Testis (tissue), 3 donors: ENCODE results near the gene SYTL1. TPM values are rescaled to one million over a fixed set of nuclear protein-coding genes. Genes with fewer than 3 reads are reported as not detected.

Experiments used
- DNase-seq: peaks from one replicate; pipeline ENCODE4 v3.0.0-alpha.2; 2019
- H3K27ac ChIP-seq, 2 donors: fragments of 200-600 bp; sonication (generic); one replicate each; pipeline ENCODE4 v1.5.1; 2019
- H3K27me3 ChIP-seq: fragments of 200-600 bp; sonication (generic); one replicate; pipeline ENCODE4 v1.5.1; 2019
- H3K36me3 ChIP-seq: fragments of 200-600 bp; sonication (generic); one replicate; pipeline ENCODE4 v1.5.1; 2017; ENCODE audit warnings: low read depth; ENCODE audit errors: missing control alignments
- H3K4me1 ChIP-seq: fragments of 200-600 bp; sonication (generic); one replicate; pipeline ENCODE4 v1.5.1; 2019
- H3K4me3 ChIP-seq, 2 donors: fragments of 200-600 bp; sonication (generic); one replicate each; pipeline ENCODE4 v1.5.1; 2017 to 2019
- H3K9me3 ChIP-seq: fragments of 200-600 bp; sonication (generic); one replicate; pipeline ENCODE4 v1.5.1; 2017
- CTCF ChIP-seq, 3 experiments: fragments of 450-650 bp in 2 of 3; fragments of 200-600 bp in 1 of 3; sonication (generic) in 1 of 3; IDR thresholded peaks; one replicate each; pipeline ENCODE4 v1.5.1; 2016 to 2019; ENCODE audit warnings: antibody characterized with exemption in 3 of 3, mild to moderate bottlenecking in 2 of 3, moderate library complexity in 1 of 3
- POLR2A ChIP-seq: fragments of 450-650 bp; IDR thresholded peaks from one replicate; pipeline ENCODE4 v1.6.1; 2017; ENCODE audit warnings: antibody characterized with exemption, mild to moderate bottlenecking, moderate library complexity
- WGBS, 2 donors: methylation state at CpG; one replicate each; pipeline ENCODE4 v1.1.5; 2018; 5-methylcytosine and 5-hydroxymethylcytosine counted together
- intact Hi-C: fragments of 100-400 bp; cut with DNase I; formaldehyde crosslinking; loops from one replicate; pipeline ENCODE4 v1.15.1; 2023; ENCODE audit warnings: low total_unique reads
- polyA plus RNA-seq: library from polyadenylated mRNA; stranded (reverse); fragments of 350-450 nt; fragmentation: Illumina TruSeq; extraction: RNeasy Lipid Tissue Mini Kit (QIAGEN cat#74804); gene quantifications from one replicate; pipeline ENCODE4 v1.2.3, GENCODE V29; 2014; ENCODE audit warnings: low read depth, low replicate concordance; ENCODE audit not compliant: insufficient read depth
- total RNA-seq, 2 donors: library from RNA; depleted of rRNA; stranded (reverse); fragments of >200 nt; gene quantifications; one replicate each; pipeline ENCODE4 v1.2.3, GENCODE V29; 2016

Gene SYTL1
- total and polyA plus RNA-seq, 3 donors from 2014 or later = 2.3 to 6.0 (median 5.4) TPM

DNA sequence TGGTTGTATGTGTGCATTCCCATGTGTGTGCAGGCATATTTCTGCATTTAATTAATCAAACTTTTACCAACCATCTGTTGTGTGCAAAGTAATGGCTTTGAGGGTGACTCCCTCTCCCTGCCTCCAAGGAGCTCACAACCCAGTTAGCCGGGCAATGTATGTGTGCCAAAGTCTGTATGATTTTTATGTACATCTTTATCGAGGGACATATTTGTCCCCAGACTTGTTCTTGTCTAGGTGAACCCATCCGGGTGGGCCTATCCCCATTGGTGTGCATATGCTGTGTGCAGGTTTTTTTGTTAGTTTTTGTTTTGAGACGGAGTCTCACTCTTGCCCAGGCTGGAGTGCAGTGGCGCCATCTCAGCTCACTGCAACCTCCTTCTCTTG lies 1.8 kb downstream of the SYTL1 start:
- no peak for DNase-seq
- intact Hi-C loops = no loop called here
- Histone ChIP-seq H3K9me3 (no peaks in the 10 kb centered on the region), H3K4me3 (no peak overlapping the region), H3K4me1 (peaks cover 5% of the 10 kb centered on the region), H3K36me3 (no peaks in the 10 kb centered on the region), H3K27me3 (no peaks in the 10 kb centered on the region), H3K27ac (no peak overlapping the region)
- no peak for TF ChIP-seq POLR2A
- TF ChIP-seq CTCF (IDR thresholded peaks at IDR 0.05) = no peak
- 80 to 83% methylated on average over 5 of the region's 5 CpGs for WGBS, 2 donors

DNA sequence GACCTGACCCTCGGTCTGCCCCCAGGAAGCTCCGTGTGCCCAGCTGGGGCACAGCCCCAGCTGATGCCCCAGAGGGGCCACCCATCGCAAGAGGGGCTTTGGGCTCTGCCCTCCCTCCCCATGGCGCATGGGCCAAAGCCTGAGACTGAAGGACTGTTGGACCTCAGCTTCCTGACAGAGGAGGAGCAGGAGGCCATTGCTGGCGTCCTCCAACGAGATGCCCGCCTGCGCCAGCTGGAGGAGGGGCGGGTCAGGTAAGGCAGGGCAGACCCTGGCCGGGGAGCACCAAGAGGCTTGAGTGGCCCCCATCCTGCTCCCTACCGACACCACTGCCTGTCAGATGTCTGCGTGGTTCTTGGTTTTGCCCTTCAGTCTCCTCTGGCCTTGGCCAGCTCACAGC lies 3.5 kb downstream of the SYTL1 start:
- peaks cover 13% of the 10 kb centered on the region for H3K4me1 ChIP-seq
- 87 to 96% methylated on average over 7 to 12 of the region's 12 CpGs for WGBS, 2 donors

DNA sequence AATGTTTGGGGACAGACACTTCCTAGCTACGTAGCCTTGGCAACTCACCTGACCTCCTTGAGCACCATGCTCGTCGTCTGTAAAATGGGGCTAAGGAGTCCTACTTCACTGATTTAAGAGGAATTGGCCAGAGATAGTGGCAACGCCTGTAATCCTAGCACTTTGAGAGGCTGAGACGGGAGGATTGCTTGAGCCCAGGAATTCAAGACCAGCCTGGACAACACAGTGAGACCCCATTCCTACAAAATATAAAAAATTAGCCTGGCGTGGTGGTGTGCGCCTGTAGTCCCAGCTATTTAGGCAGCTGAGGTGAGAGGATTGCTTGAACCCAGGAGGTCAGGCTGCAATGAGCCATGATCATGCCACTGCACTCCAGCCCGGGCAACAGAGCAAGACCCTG lies 4.5 kb downstream of the SYTL1 start:
- 89 to 93% methylated on average over 8 of the region's 8 CpGs for WGBS, 2 donors

More for the DNA sequence above, 3.5 kb downstream of the SYTL1 start:
- DNase-seq = no peak
- TF ChIP-seq CTCF (IDR thresholded peaks at IDR 0.05) (no peak), POLR2A (no peak)
- Histone ChIP-seq H3K9me3 (no peaks in the 10 kb centered on the region), H3K27me3 (no peaks in the 10 kb centered on the region), H3K36me3 (no peaks in the 10 kb centered on the region), H3K27ac (no peak overlapping the region), H3K4me3 (no peak overlapping the region)
- intact Hi-C loops = no loop called here

DNA sequence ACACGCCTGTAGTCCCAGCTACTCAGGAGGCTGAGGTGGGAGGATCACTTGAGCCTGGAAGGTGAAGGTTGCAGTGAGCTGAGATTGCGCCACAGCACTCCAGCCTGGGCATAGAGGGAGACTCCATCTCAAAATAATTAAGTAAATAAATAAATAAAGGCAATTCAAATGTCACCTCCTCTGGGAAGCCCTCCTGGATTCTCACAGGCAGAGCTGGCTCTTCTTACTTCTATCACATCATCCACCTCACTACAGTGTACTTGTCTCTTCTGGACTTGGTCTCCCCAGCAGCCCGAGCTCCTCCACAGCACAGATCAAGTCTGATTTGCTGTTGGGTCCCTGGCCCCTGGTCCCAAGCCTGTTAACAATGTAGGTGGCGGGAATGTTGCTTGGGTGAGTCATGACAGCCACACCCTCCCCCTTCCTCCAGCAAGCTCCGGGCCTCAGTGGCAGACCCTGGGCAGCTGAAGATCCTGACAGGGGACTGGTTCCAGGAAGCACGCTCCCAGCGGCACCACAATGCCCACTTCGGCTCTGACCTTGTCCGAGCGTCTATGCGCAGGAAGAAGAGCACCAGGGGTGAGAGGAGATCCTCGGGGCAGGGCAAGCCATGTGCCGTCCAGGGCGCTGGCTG lies 5.3 kb downstream of the SYTL1 start:
- H3K36me3 ChIP-seq = no peaks in the 10 kb centered on the region
- DNase-seq = no peak
- intact Hi-C loops = no loop called here
- no peak for TF ChIP-seq POLR2A
- TF ChIP-seq CTCF (IDR thresholded peaks at IDR 0.05) = no peak
- H3K4me3 ChIP-seq = no peak overlapping the region
- no peaks in the 10 kb centered on the region for H3K9me3 ChIP-seq
- peaks cover 8% of the 10 kb centered on the region for H3K4me1 ChIP-seq
- no peaks in the 10 kb centered on the region for H3K27me3 ChIP-seq
- WGBS, 2 donors = 88 to 91% methylated on average over 14 of the region's 14 CpGs
- H3K27ac ChIP-seq = no peak overlapping the region

More for the DNA sequence above, 4.5 kb downstream of the SYTL1 start:
- intact Hi-C loops = no loop called here
- TF ChIP-seq CTCF (IDR thresholded peaks at IDR 0.05) = no peak
- no peak for TF ChIP-seq POLR2A
- Histone ChIP-seq H3K27ac (no peak overlapping the region), H3K4me1 (peaks cover 13% of the 10 kb centered on the region), H3K9me3 (no peaks in the 10 kb centered on the region), H3K27me3 (no peaks in the 10 kb centered on the region), H3K36me3 (no peaks in the 10 kb centered on the region), H3K4me3 (no peak overlapping the region)
- no peak for DNase-seq
